Lower leg skin (tissue), 3 donors: ENCODE measurements around the gene ABHD12.

ENCODE experiments used
- CTCF ChIP-seq, 3 donors: fragments of 450-650 bp; IDR thresholded peaks; one replicate each; pipeline ENCODE4 v1.5.1; 2016; ENCODE audit warnings: antibody characterized with exemption in 3 of 3, mild to moderate bottlenecking in 3 of 3, moderate library complexity in 2 of 3
- POLR2A ChIP-seq, 2 donors: fragments of 450-650 bp; IDR thresholded peaks; one replicate each; pipeline ENCODE4 v1.6.1; 2016 to 2017; ENCODE audit warnings: antibody characterized with exemption in 2 of 2, mild to moderate bottlenecking in 1 of 2, moderate library complexity in 1 of 2

- no peak for TF ChIP-seq CTCF (IDR thresholded peaks at IDR 0.05)
- no peak for TF ChIP-seq POLR2A (IDR thresholded peaks at IDR 0.05)
Measured at GRCh38 chr20:25345721-25346120, 44.9 kb downstream of the ABHD12 start.
